Islet of Langerhans (tissue), 1 donor: ENCODE results near the gene TNFRSF19.
A peak's percentile ranks its signal among the peaks of the same experiment; 100 is the strongest.

Experiments
- FAIRE-seq: peaks from one replicate; lab custom pipeline; 2011; peaks lifted over from hg19 to GRCh38; lab: Jason Lieb, UNC

The TNFRSF19 gene

GRCh38 chr13:23687614-23688013, 117.4 kb downstream of the TNFRSF19 start:
- FAIRE-seq, result no peak

- FAIRE-seq, result no peak
Observed at GRCh38 chr13:23688336-23688735, 118.1 kb downstream of the TNFRSF19 start.

- no peak for FAIRE-seq
Observed at GRCh38 chr13:23690668-23691067, 120.5 kb downstream of the TNFRSF19 start.

GRCh38 chr13:23692816-23693215, 122.6 kb downstream of the TNFRSF19 start:
- no peak for FAIRE-seq

GRCh38 chr13:23695196-23695595, 125.0 kb downstream of the TNFRSF19 start:
- no peak for FAIRE-seq

- FAIRE-seq, result no peak
Observed at GRCh38 chr13:23695711-23696464, 125.7 kb downstream of the TNFRSF19 start.

GRCh38 chr13:23696610-23697009, 126.4 kb downstream of the TNFRSF19 start:
- no peak for FAIRE-seq

- FAIRE-seq, result no peak
Observed at GRCh38 chr13:23697772-23698313, 127.6 kb downstream of the TNFRSF19 start.

- no peak for FAIRE-seq
Observed at GRCh38 chr13:23699271-23699670, 129.1 kb downstream of the TNFRSF19 start.

- no peak for FAIRE-seq
Observed at GRCh38 chr13:23701186-23701585, 131.0 kb downstream of the TNFRSF19 start.

- FAIRE-seq, result no peak
Observed at GRCh38 chr13:23701636-23702035, 131.4 kb downstream of the TNFRSF19 start.

GRCh38 chr13:23703246-23703860, 133.1 kb downstream of the TNFRSF19 start:
- no peak for FAIRE-seq

- FAIRE-seq, result no peak
Observed at GRCh38 chr13:23705583-23705982, 135.4 kb downstream of the TNFRSF19 start.

- FAIRE-seq, result no peak
Observed at GRCh38 chr13:23707674-23708073, 137.5 kb downstream of the TNFRSF19 start.

GRCh38 chr13:23709536-23709935, 139.3 kb downstream of the TNFRSF19 start:
- no peak for FAIRE-seq

- FAIRE-seq, result no peak
Observed at GRCh38 chr13:23710366-23710765, 140.2 kb downstream of the TNFRSF19 start.

- no peak for FAIRE-seq
Observed at GRCh38 chr13:23711355-23711754, 141.1 kb downstream of the TNFRSF19 start.

- FAIRE-seq, result no peak
Observed at GRCh38 chr13:23714672-23715071, 144.5 kb downstream of the TNFRSF19 start.

GRCh38 chr13:23715092-23715761, 145.0 kb downstream of the TNFRSF19 start:
- FAIRE-seq, result no peak

- FAIRE-seq, result no peak
Observed at GRCh38 chr13:23715762-23716235, 145.6 kb downstream of the TNFRSF19 start.

- FAIRE-seq, result no peak
Observed at GRCh38 chr13:23716401-23716800, 146.2 kb downstream of the TNFRSF19 start.

- FAIRE-seq, result peak; percentile 41
Observed at GRCh38 chr13:23718996-23719395, 148.8 kb downstream of the TNFRSF19 start.
